ENCODE measurements around the gene CACNA2D3.

The CACNA2D3 gene

GRCh38 chr3:54165865-54166264, 43.5 kb downstream of the CACNA2D3 start:
- H3K9me3 ChIP-seq (ENCODE audit: insufficient read depth, low read length) = no peaks in the 10 kb centered on the region
- TF ChIP-seq EZH2phosphoT487 (conservative IDR thresholded peaks at IDR 0.05; ENCODE audit: low read length) = no peak
- TF ChIP-seq CTCF (IDR thresholded peaks at IDR 0.05; ENCODE audit: insufficient read depth, low read length, poor library complexity, severe bottlenecking) = no peak
- H3K9me2 ChIP-seq (replicated peaks; ENCODE audit: insufficient read depth, low read length) = no peaks in the 10 kb centered on the region

GRCh38 chr3:54167999-54168398, 45.6 kb downstream of the CACNA2D3 start:
- H3K36me3 ChIP-seq (ENCODE audit: low read length) = no peaks in the 10 kb centered on the region
- no peaks in the 10 kb centered on the region for H3K27me3 ChIP-seq (ENCODE audit: low read length)
- H3K27ac ChIP-seq (ENCODE audit: low read depth, low read length) = no peak overlapping the region
- H3F3A ChIP-seq (ENCODE audit: insufficient read depth) = no peaks in the 10 kb centered on the region
- H3K4me3 ChIP-seq (ENCODE audit: insufficient read depth, low read length, poor library complexity, severe bottlenecking) = no peak overlapping the region
- TF ChIP-seq EZH2phosphoT487 (conservative IDR thresholded peaks at IDR 0.05; ENCODE audit: low read length) (no peak), CTCF (IDR thresholded peaks at IDR 0.05; ENCODE audit: insufficient read depth, low read length, poor library complexity, severe bottlenecking) (no peak)
- H3K79me2 ChIP-seq (ENCODE audit: insufficient read depth, low read length) = no peaks in the 10 kb centered on the region
- no peaks in the 10 kb centered on the region for H3K9me2 ChIP-seq (replicated peaks; ENCODE audit: insufficient read depth, low read length)
- H3K9me3 ChIP-seq (ENCODE audit: insufficient read depth, low read length) = no peaks in the 10 kb centered on the region
- no peaks in the 10 kb centered on the region for H4K20me1 ChIP-seq (ENCODE audit: low read depth, low read length)
- H3K4me2 ChIP-seq (ENCODE audit: low read depth, low read length, poor library complexity, severe bottlenecking) = no peak overlapping the region
- H3K9ac ChIP-seq (ENCODE audit: low read length) = no peak overlapping the region
- H2AFZ ChIP-seq (ENCODE audit: low read depth, low read length, severe bottlenecking) = no peak overlapping the region

More at GRCh38 chr3:54165865-54166264, 43.5 kb downstream of the CACNA2D3 start:
- Histone ChIP-seq H3K27ac (ENCODE audit: low read depth, low read length) (no peak overlapping the region), H3K4me3 (ENCODE audit: insufficient read depth, low read length, poor library complexity, severe bottlenecking) (no peak overlapping the region), H2AFZ (ENCODE audit: low read depth, low read length, severe bottlenecking) (no peak overlapping the region), H3K27me3 (ENCODE audit: low read length) (no peaks in the 10 kb centered on the region), H3K36me3 (ENCODE audit: low read length) (no peaks in the 10 kb centered on the region), H3K79me2 (ENCODE audit: insufficient read depth, low read length) (no peaks in the 10 kb centered on the region), H3K9ac (ENCODE audit: low read length) (no peak overlapping the region), H4K20me1 (ENCODE audit: low read depth, low read length) (no peaks in the 10 kb centered on the region), H3F3A (ENCODE audit: insufficient read depth) (no peaks in the 10 kb centered on the region), H3K4me2 (ENCODE audit: low read depth, low read length, poor library complexity, severe bottlenecking) (no peak overlapping the region)

GRCh38 chr3:54168451-54168850, 46.1 kb downstream of the CACNA2D3 start:
- TF ChIP-seq EZH2phosphoT487 (conservative IDR thresholded peaks at IDR 0.05; ENCODE audit: low read length) = no peak
- no peak for TF ChIP-seq CTCF (IDR thresholded peaks at IDR 0.05; ENCODE audit: insufficient read depth, low read length, poor library complexity, severe bottlenecking)

More at GRCh38 chr3:54168451-54168850, 46.1 kb downstream of the CACNA2D3 start:
- Histone ChIP-seq H3K36me3 (ENCODE audit: low read length) (no peaks in the 10 kb centered on the region), H3K27me3 (ENCODE audit: low read length) (no peaks in the 10 kb centered on the region), H3K4me3 (ENCODE audit: insufficient read depth, low read length, poor library complexity, severe bottlenecking) (no peak overlapping the region), H3K9me2 (replicated peaks; ENCODE audit: insufficient read depth, low read length) (no peaks in the 10 kb centered on the region), H4K20me1 (ENCODE audit: low read depth, low read length) (no peaks in the 10 kb centered on the region), H3K4me2 (ENCODE audit: low read depth, low read length, poor library complexity, severe bottlenecking) (no peak overlapping the region), H3K27ac (ENCODE audit: low read depth, low read length) (no peak overlapping the region), H3K9me3 (ENCODE audit: insufficient read depth, low read length) (no peaks in the 10 kb centered on the region), H2AFZ (ENCODE audit: low read depth, low read length, severe bottlenecking) (no peak overlapping the region), H3K79me2 (ENCODE audit: insufficient read depth, low read length) (no peaks in the 10 kb centered on the region), H3F3A (ENCODE audit: insufficient read depth) (no peaks in the 10 kb centered on the region), H3K9ac (ENCODE audit: low read length) (no peak overlapping the region)

Measured in SU-DHL-6 (cell line).